GM21381 (cell line): ENCODE measurements around the gene CDC42BPA.
"Not testable (repeated sequence)": the region's sequence is repeated elsewhere in the genome, so short reads cannot be mapped to it uniquely, and the experiment has no call there.

ENCODE experiments used
- ATAC-seq: cut with Tn5 transposase; IDR thresholded peaks from one replicate; pipeline ENCODE4 v1.9.1; 2021; ENCODE audit warnings: mild to moderate bottlenecking, moderate library complexity; ENCODE audit not compliant: unreplicated experiment

CDC42BPA gene

GRCh38 chr1:227003165-227003564 lies 315.1 kb downstream of the CDC42BPA start:
- no peak for ATAC-seq

GRCh38 chr1:227002531-227003049 lies 315.7 kb downstream of the CDC42BPA start:
- no peak for ATAC-seq

- ATAC-seq: not testable (repeated sequence)
Observed at GRCh38 chr1:226999579-226999978, 318.7 kb downstream of the CDC42BPA start.

- peak; percentile 98 for ATAC-seq
Observed at GRCh38 chr1:226995365-226996332, 322.6 kb downstream of the CDC42BPA start.

- no peak for ATAC-seq
Observed at GRCh38 chr1:226994586-226995364, 323.5 kb downstream of the CDC42BPA start.

GRCh38 chr1:226993814-226994585 lies 324.3 kb downstream of the CDC42BPA start:
- no peak for ATAC-seq

- no peak for ATAC-seq
Observed at GRCh38 chr1:226991920-226992319, 326.4 kb downstream of the CDC42BPA start.

GRCh38 chr1:226990133-226990716 lies 328.1 kb downstream of the CDC42BPA start:
- ATAC-seq: peak; percentile 63

- ATAC-seq: no peak
Observed at GRCh38 chr1:226989085-226989920, 329.0 kb downstream of the CDC42BPA start.

GRCh38 chr1:226988334-226988666 lies 330.0 kb downstream of the CDC42BPA start:
- ATAC-seq: no peak

- no peak for ATAC-seq
Observed at GRCh38 chr1:226987623-226988333, 330.5 kb downstream of the CDC42BPA start.

- ATAC-seq: no peak
Observed at GRCh38 chr1:226987179-226987536, 331.1 kb downstream of the CDC42BPA start.

- ATAC-seq: no peak
Observed at GRCh38 chr1:226986496-226987178, 331.7 kb downstream of the CDC42BPA start.

- ATAC-seq: no peak
Observed at GRCh38 chr1:226985839-226986463, 332.3 kb downstream of the CDC42BPA start.

- no peak for ATAC-seq
Observed at GRCh38 chr1:226985239-226985838, 333.0 kb downstream of the CDC42BPA start.

- ATAC-seq: no peak
Observed at GRCh38 chr1:226984521-226985238, 333.6 kb downstream of the CDC42BPA start.

- ATAC-seq: no peak
Observed at GRCh38 chr1:226983992-226984364, 334.3 kb downstream of the CDC42BPA start.
